ENCODE measurements around the gene SMG9.

The SMG9 gene

GRCh38 chr19:43723588-43723987 is 31.2 kb downstream of the SMG9 start:
- no peak for DNase-seq

- DNase-seq, result no peak
These were observed 33.2 kb downstream of the SMG9 start for GRCh38 chr19:43721469-43722048.

GRCh38 chr19:43720936-43721335 is 33.8 kb downstream of the SMG9 start:
- no peak for DNase-seq

- DNase-seq, result no peak
These were observed 34.8 kb downstream of the SMG9 start for GRCh38 chr19:43719918-43720317.

GRCh38 chr19:43719378-43719868 is 35.3 kb downstream of the SMG9 start:
- DNase-seq, result no peak

- no peak for DNase-seq
These were observed 36.0 kb downstream of the SMG9 start for GRCh38 chr19:43718627-43719377.

GRCh38 chr19:43715776-43716175 is 39.0 kb downstream of the SMG9 start, which contains the start of gene IRGC:
IRGC (plus strand) TSS chr19:43716076; CDS start chr19:43718559, 2,483 bp downstream.
- no peak for DNase-seq

GRCh38 chr19:43713208-43713607 is 41.6 kb downstream of the SMG9 start:
- no peak for DNase-seq

GRCh38 chr19:43711751-43712355 is 42.9 kb downstream of the SMG9 start:
- no peak for DNase-seq

GRCh38 chr19:43708716-43709115 is 46.0 kb downstream of the SMG9 start:
- no peak for DNase-seq

GRCh38 chr19:43707158-43707712 is 47.5 kb downstream of the SMG9 start:
- no peak for DNase-seq

- DNase-seq, result no peak
These were observed 49.0 kb downstream of the SMG9 start for GRCh38 chr19:43705729-43706128.

GRCh38 chr19:43704002-43704705 is 50.6 kb downstream of the SMG9 start:
- DNase-seq, result no peak

- DNase-seq, result peak; percentile 51
These were observed 54.3 kb downstream of the SMG9 start for GRCh38 chr19:43700395-43701000.

- peak; percentile 23 for DNase-seq
These were observed 55.0 kb downstream of the SMG9 start for GRCh38 chr19:43699506-43700394.

- no peak for DNase-seq
These were observed 57.5 kb downstream of the SMG9 start for GRCh38 chr19:43697295-43697694.

GRCh38 chr19:43695985-43696704 is 58.6 kb downstream of the SMG9 start:
- no peak for DNase-seq

- DNase-seq, result no peak
These were observed 60.2 kb downstream of the SMG9 start for GRCh38 chr19:43694553-43694952.

GRCh38 chr19:43692877-43693276 is 61.9 kb downstream of the SMG9 start:
- DNase-seq, result no peak

GRCh38 chr19:43692385-43692784 is 62.4 kb downstream of the SMG9 start:
- no peak for DNase-seq

GRCh38 chr19:43691755-43692154 is 63.0 kb downstream of the SMG9 start:
- DNase-seq, result no peak

Measured in fibroblast of skin of scalp (primary cell).